HepG2 (cell line): ENCODE measurements around the gene C2orf74.

Experiments used
- MATR3 ChIP-seq: sonication (generic); formaldehyde crosslinking; IDR thresholded peaks from 2 replicates; pipeline ENCODE4 v1.4.0; 2020; ENCODE audit warnings: missing genetic modification reagents
- NR1H2 ChIP-seq: sonication (generic); formaldehyde crosslinking; IDR thresholded peaks from 2 replicates; pipeline ENCODE4 v1.8.1; 2022; ENCODE audit warnings: low read depth, missing genetic modification reagents, borderline replicate concordance
- RAD21 ChIP-seq: fragments of 450-650 bp; formaldehyde crosslinking; IDR thresholded peaks from 2 replicates; pipeline ENCODE4 v1.5.0; 2020; ENCODE audit warnings: mild to moderate bottlenecking
- SP1 ChIP-seq, 2 experiments: fragments of 450-650 bp in 1 of 2; sonication (generic) in 1 of 2; formaldehyde crosslinking in 1 of 2; IDR thresholded peaks; 2 replicates each; pipeline versions ENCODE4 v1.4.0 to v1.6.1; 2016 to 2020; ENCODE audit warnings: missing genetic modification reagents in 1 of 2
- ZNF547 ChIP-seq: sonication (generic); formaldehyde crosslinking; IDR thresholded peaks from 2 replicates; pipeline ENCODE4 v1.5.1; 2020; ENCODE audit warnings: mild to moderate bottlenecking, missing genetic modification reagents
- ZNF7 ChIP-seq: IDR thresholded peaks from 2 replicates; pipeline ENCODE4 v1.6.1; 2016; ENCODE audit warnings: missing biosample characterization, missing genetic modification reagents
- TF ChIP-seq, protein P1 (sequence below): sonication (generic); formaldehyde crosslinking; IDR thresholded peaks from 2 replicates; pipeline ENCODE4 v1.8.0; 2023; ENCODE audit warnings: mild to moderate bottlenecking, missing genetic modification reagents
- TF ChIP-seq, protein P2 (sequence below): sonication (generic); formaldehyde crosslinking; IDR thresholded peaks from 2 replicates; pipeline ENCODE4 v1.5.0; 2020; ENCODE audit warnings: mild to moderate bottlenecking, missing genetic modification reagents, moderate library complexity
- TF ChIP-seq, protein P3 (sequence below): sonication (generic); formaldehyde crosslinking; IDR thresholded peaks from 2 replicates; pipeline ENCODE4 v1.4.0; 2020; ENCODE audit warnings: missing genetic modification reagents
- TF ChIP-seq, protein P4 (sequence below): sonication (generic); formaldehyde crosslinking; IDR thresholded peaks from 2 replicates; pipeline ENCODE4 v1.9.0; 2021; ENCODE audit warnings: missing genetic modification reagents, borderline replicate concordance
- TF ChIP-seq, protein P5 (sequence below): IDR thresholded peaks from 2 replicates; pipeline ENCODE4 v1.6.1; 2012; ENCODE audit warnings: inconsistent platforms
- TF ChIP-seq, protein P6 (sequence below): sonication (generic); formaldehyde crosslinking; IDR thresholded peaks from 2 replicates; pipeline ENCODE4 v1.4.0; 2020; ENCODE audit warnings: mild to moderate bottlenecking, missing genetic modification reagents

DNA sequence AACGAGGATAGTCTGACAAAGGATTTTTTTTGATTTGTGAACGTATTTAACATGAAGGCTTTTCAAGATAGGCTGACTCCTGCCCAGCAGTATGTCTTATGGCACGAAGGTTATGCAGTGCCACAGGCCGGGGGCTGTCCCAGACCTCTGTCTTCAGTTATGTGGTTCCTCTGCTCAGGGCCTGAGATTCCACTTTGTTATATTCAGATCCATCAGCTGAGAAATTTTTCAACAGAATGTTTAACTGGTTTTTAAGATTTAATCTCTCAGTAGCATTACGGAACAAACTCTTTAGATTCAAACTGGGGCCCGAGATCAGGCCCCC is 20.0 kb downstream of the C2orf74 start:
- no peak for TF ChIP-seq ZNF547 (CRISPR knock-in tag)
- TF ChIP-seq ZNF7 (CRISPR knock-in tag) = no peak
- TF ChIP-seq, protein P1, sequence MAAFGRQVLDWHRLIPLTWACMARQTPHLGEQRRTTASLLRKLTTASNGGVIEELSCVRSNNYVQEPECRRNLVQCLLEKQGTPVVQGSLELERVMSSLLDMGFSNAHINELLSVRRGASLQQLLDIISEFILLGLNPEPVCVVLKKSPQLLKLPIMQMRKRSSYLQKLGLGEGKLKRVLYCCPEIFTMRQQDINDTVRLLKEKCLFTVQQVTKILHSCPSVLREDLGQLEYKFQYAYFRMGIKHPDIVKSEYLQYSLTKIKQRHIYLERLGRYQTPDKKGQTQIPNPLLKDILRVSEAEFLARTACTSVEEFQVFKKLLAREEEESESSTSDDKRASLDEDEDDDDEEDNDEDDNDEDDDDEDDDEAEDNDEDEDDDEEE (CRISPR knock-in tag) = no peak
- TF ChIP-seq, protein P2, sequence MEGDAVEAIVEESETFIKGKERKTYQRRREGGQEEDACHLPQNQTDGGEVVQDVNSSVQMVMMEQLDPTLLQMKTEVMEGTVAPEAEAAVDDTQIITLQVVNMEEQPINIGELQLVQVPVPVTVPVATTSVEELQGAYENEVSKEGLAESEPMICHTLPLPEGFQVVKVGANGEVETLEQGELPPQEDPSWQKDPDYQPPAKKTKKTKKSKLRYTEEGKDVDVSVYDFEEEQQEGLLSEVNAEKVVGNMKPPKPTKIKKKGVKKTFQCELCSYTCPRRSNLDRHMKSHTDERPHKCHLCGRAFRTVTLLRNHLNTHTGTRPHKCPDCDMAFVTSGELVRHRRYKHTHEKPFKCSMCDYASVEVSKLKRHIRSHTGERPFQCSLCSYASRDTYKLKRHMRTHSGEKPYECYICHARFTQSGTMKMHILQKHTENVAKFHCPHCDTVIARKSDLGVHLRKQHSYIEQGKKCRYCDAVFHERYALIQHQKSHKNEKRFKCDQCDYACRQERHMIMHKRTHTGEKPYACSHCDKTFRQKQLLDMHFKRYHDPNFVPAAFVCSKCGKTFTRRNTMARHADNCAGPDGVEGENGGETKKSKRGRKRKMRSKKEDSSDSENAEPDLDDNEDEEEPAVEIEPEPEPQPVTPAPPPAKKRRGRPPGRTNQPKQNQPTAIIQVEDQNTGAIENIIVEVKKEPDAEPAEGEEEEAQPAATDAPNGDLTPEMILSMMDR (CRISPR knock-in tag) = no peak
- no peak for TF ChIP-seq MATR3 (CRISPR knock-in tag)
- TF ChIP-seq RAD21 (CRISPR knock-in tag) = no peak
- no peak for TF ChIP-seq NR1H2
- TF ChIP-seq, protein P3, sequence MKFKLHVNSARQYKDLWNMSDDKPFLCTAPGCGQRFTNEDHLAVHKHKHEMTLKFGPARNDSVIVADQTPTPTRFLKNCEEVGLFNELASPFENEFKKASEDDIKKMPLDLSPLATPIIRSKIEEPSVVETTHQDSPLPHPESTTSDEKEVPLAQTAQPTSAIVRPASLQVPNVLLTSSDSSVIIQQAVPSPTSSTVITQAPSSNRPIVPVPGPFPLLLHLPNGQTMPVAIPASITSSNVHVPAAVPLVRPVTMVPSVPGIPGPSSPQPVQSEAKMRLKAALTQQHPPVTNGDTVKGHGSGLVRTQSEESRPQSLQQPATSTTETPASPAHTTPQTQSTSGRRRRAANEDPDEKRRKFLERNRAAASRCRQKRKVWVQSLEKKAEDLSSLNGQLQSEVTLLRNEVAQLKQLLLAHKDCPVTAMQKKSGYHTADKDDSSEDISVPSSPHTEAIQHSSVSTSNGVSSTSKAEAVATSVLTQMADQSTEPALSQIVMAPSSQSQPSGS (CRISPR knock-in tag) = no peak
- TF ChIP-seq, protein P4, sequence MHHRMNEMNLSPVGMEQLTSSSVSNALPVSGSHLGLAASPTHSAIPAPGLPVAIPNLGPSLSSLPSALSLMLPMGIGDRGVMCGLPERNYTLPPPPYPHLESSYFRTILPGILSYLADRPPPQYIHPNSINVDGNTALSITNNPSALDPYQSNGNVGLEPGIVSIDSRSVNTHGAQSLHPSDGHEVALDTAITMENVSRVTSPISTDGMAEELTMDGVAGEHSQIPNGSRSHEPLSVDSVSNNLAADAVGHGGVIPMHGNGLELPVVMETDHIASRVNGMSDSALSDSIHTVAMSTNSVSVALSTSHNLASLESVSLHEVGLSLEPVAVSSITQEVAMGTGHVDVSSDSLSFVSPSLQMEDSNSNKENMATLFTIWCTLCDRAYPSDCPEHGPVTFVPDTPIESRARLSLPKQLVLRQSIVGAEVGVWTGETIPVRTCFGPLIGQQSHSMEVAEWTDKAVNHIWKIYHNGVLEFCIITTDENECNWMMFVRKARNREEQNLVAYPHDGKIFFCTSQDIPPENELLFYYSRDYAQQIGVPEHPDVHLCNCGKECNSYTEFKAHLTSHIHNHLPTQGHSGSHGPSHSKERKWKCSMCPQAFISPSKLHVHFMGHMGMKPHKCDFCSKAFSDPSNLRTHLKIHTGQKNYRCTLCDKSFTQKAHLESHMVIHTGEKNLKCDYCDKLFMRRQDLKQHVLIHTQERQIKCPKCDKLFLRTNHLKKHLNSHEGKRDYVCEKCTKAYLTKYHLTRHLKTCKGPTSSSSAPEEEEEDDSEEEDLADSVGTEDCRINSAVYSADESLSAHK (CRISPR knock-in tag) = no peak
- TF ChIP-seq SP1 (IDR thresholded peaks at IDR 0.05) = no peak
- no peak for TF ChIP-seq SP1 (CRISPR knock-in tag; IDR thresholded peaks at IDR 0.05)
- TF ChIP-seq, protein P5, sequence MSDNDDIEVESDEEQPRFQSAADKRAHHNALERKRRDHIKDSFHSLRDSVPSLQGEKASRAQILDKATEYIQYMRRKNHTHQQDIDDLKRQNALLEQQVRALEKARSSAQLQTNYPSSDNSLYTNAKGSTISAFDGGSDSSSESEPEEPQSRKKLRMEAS = no peak
- TF ChIP-seq, protein P6, sequence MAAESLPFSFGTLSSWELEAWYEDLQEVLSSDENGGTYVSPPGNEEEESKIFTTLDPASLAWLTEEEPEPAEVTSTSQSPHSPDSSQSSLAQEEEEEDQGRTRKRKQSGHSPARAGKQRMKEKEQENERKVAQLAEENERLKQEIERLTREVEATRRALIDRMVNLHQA = no peak
